HepG2 (cell line): ENCODE data around the gene ASB4. TPM values are rescaled to one million over a fixed set of nuclear protein-coding genes. Genes with fewer than 3 reads are reported as not detected.
A peak's percentile ranks its signal among the peaks of the same experiment; 100 is the strongest.

Experiments
- DMAP1 ChIP-seq: IDR thresholded peaks from 2 replicates; pipeline ENCODE4 v1.6.1; 2016
- EZH2 ChIP-seq: conservative IDR thresholded peaks from 2 replicates; pipeline ENCODE4 v1.6.1; 2012; ENCODE audit warnings: mild to moderate bottlenecking, low read depth, low read length, moderate library complexity
- HDAC1 ChIP-seq: sonication (generic); formaldehyde crosslinking; IDR thresholded peaks from 2 replicates; pipeline ENCODE4 v1.5.1; 2020; ENCODE audit warnings: mild to moderate bottlenecking, missing genetic modification reagents
- KDM4B ChIP-seq: sonication (generic); formaldehyde crosslinking; IDR thresholded peaks from 2 replicates; pipeline ENCODE4 v1.4.0; 2020; ENCODE audit warnings: missing genetic modification reagents
- NFYC ChIP-seq: IDR thresholded peaks from 2 replicates; pipeline ENCODE4 v1.6.1; 2016; ENCODE audit warnings: missing genetic modification reagents, missing compliant biosample characterization
- NKX3-1 ChIP-seq: sonication (generic); formaldehyde crosslinking; IDR thresholded peaks from 2 replicates; pipeline ENCODE4 v1.5.0; 2020; ENCODE audit warnings: missing genetic modification reagents
- RAD21 ChIP-seq: fragments of 450-650 bp; formaldehyde crosslinking; IDR thresholded peaks from 2 replicates; pipeline ENCODE4 v1.5.0; 2020; ENCODE audit warnings: mild to moderate bottlenecking
- RARA ChIP-seq: IDR thresholded peaks from 2 replicates; pipeline ENCODE4 v1.6.1; 2016; ENCODE audit warnings: missing genetic modification reagents, missing compliant biosample characterization
- SIN3A ChIP-seq: IDR thresholded peaks from 2 replicates; pipeline ENCODE4 v1.6.1; 2011; ENCODE audit warnings: low read depth, mild to moderate bottlenecking, control low read depth, low read length, borderline replicate concordance
- SP5 ChIP-seq: IDR thresholded peaks from 2 replicates; pipeline ENCODE4 v1.6.1; 2016; ENCODE audit warnings: low read depth, borderline replicate concordance
- SPEN ChIP-seq: sonication (generic); formaldehyde crosslinking; IDR thresholded peaks from 2 replicates; pipeline ENCODE4 v1.5.1; 2020; ENCODE audit warnings: low read depth, mild to moderate bottlenecking, missing genetic modification reagents
- XBP1 ChIP-seq: sonication (generic); formaldehyde crosslinking; IDR thresholded peaks from 2 replicates; pipeline ENCODE4 v1.5.0; 2020; ENCODE audit warnings: missing genetic modification reagents
- YY1 ChIP-seq: IDR thresholded peaks from 2 replicates; pipeline ENCODE4 v1.6.1; 2011; ENCODE audit warnings: low read length, low read depth, moderate library complexity, mild to moderate bottlenecking; ENCODE audit not compliant: insufficient read depth, insufficient replicate concordance
- ZNF337 ChIP-seq: sonication (generic); formaldehyde crosslinking; IDR thresholded peaks from 2 replicates; pipeline ENCODE4 v1.5.1; 2020; ENCODE audit warnings: missing genetic modification reagents, low read depth, mild to moderate bottlenecking, borderline replicate concordance
- ZNF747 ChIP-seq: sonication (generic); formaldehyde crosslinking; IDR thresholded peaks from 2 replicates; pipeline ENCODE4 v1.8.1; 2023; ENCODE audit warnings: missing genetic modification reagents, mild to moderate bottlenecking, borderline replicate concordance
- polyA plus RNA-seq, 8 experiments: library from polyadenylated mRNA; depleted of rRNA in 3 of 8; stranded (reverse) in 7 of 8; unstranded in 1 of 8; fragments of >200 nt; fragmentation: Illumina TruSeq in 4 of 8; extraction: Trizol in 4 of 8; gene quantifications; 2 replicates each; pipeline versions ENCODE4 v1.2.1 to v1.2.3, GENCODE V29; 2011 to 2016; ENCODE audit warnings: low read depth in 4 of 8, missing spikeins in 1 of 8, mixed read lengths in 1 of 8; ENCODE audit not compliant: insufficient read depth in 1 of 8
- total RNA-seq, 5 experiments: library from RNA; depleted of rRNA; stranded (reverse); fragments of >200 nt; fragmentation: Illumina TruSeq; extraction: Trizol; gene quantifications; 2 replicates each; pipeline ENCODE4 v1.2.3, GENCODE V29; 2016; ENCODE audit warnings: low read depth in 1 of 5
- TF ChIP-seq, protein P1 (sequence below): sonication (generic); formaldehyde crosslinking; IDR thresholded peaks from 2 replicates; pipeline ENCODE4 v1.4.0; 2020; ENCODE audit warnings: missing genetic modification reagents, borderline replicate concordance
- TF ChIP-seq, protein P2 (sequence below): sonication (generic); formaldehyde crosslinking; IDR thresholded peaks from 2 replicates; pipeline ENCODE4 v1.4.0; 2020; ENCODE audit warnings: mild to moderate bottlenecking, missing genetic modification reagents, borderline replicate concordance
- TF ChIP-seq, protein P3 (sequence below), 2 experiments: fragments of 450-650 bp in 1 of 2; sonication (generic) in 1 of 2; formaldehyde crosslinking; IDR thresholded peaks; 2 replicates each; pipeline versions ENCODE4 v1.5.0 to v1.8.0; 2020 to 2022; ENCODE audit warnings: mild to moderate bottlenecking in 1 of 2, missing genetic modification reagents in 1 of 2
- TF ChIP-seq, protein P4 (sequence below): sonication (generic); formaldehyde crosslinking; IDR thresholded peaks from 2 replicates; pipeline ENCODE4 v1.8.0; 2022; ENCODE audit warnings: missing genetic modification reagents, mild to moderate bottlenecking, borderline replicate concordance

Gene ASB4
- total and polyA plus RNA-seq, 2 of the 13 experiments (the other 11 are each of a cell fraction or from before 2014, with no cell fraction given), result 1.1 to 4.0 TPM

DNA sequence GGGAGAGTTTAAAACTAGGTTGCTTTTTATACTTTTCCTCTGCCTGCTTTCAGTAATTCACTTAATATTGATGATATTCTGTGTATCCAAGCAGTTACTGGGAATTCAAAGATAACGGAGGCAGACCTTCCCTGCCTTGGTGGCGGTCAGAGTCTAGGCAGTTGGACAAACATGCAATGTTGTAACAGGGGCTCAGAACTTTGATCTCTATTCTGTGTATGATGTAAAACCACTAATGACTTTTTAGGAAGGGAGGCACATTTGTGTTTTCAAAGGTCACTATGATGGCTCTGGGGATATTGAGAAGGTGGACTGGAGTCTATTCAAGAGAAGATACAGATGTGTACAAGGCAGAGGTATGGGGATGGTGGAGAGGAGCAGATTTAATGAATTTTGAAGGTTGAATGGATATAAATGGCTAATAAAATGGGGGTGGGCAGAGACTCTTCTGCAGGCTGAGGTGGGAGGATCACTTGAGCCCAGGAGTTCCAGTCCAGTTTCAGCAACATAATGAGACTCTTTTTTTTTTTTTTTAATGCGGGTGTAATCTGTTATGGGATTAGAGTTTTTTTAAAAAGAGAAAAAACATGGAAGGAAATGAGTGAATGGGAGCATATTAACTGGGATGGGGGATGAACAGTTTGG is 45.2 kb upstream of the ASB4 start (continued):
- TF ChIP-seq, protein P1, sequence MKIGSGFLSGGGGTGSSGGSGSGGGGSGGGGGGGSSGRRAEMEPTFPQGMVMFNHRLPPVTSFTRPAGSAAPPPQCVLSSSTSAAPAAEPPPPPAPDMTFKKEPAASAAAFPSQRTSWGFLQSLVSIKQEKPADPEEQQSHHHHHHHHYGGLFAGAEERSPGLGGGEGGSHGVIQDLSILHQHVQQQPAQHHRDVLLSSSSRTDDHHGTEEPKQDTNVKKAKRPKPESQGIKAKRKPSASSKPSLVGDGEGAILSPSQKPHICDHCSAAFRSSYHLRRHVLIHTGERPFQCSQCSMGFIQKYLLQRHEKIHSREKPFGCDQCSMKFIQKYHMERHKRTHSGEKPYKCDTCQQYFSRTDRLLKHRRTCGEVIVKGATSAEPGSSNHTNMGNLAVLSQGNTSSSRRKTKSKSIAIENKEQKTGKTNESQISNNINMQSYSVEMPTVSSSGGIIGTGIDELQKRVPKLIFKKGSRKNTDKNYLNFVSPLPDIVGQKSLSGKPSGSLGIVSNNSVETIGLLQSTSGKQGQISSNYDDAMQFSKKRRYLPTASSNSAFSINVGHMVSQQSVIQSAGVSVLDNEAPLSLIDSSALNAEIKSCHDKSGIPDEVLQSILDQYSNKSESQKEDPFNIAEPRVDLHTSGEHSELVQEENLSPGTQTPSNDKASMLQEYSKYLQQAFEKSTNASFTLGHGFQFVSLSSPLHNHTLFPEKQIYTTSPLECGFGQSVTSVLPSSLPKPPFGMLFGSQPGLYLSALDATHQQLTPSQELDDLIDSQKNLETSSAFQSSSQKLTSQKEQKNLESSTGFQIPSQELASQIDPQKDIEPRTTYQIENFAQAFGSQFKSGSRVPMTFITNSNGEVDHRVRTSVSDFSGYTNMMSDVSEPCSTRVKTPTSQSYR (CRISPR knock-in tag), result 0 out of 2 replicates have a peak, but pooled peaks have one; percentile 63
- TF ChIP-seq YY1 (peak; percentile 27), SPEN (CRISPR knock-in tag) (0 out of 2 replicates have a peak, but pooled peaks have one; percentile 3), EZH2 (no peak), SIN3A (no peak), SP5 (CRISPR knock-in tag) (peak; percentile 60), XBP1 (CRISPR knock-in tag) (no peak), KDM4B (CRISPR knock-in tag) (peak; percentile 64; the same call in 1 of the 2 replicates), ZNF337 (CRISPR knock-in tag) (peak; percentile 31; the same call in 1 of the 2 replicates), ZNF747 (CRISPR knock-in tag) (no peak), RAD21 (CRISPR knock-in tag) (no peak), DMAP1 (CRISPR knock-in tag) (peak; percentile 53; the same call in 1 of the 2 replicates), RARA (peak; percentile 97), NKX3-1 (CRISPR knock-in tag) (peak; percentile 35; the same call in 1 of the 2 replicates), HDAC1 (peak; percentile 74), NFYC (CRISPR knock-in tag) (no peak)
- TF ChIP-seq, protein P2, sequence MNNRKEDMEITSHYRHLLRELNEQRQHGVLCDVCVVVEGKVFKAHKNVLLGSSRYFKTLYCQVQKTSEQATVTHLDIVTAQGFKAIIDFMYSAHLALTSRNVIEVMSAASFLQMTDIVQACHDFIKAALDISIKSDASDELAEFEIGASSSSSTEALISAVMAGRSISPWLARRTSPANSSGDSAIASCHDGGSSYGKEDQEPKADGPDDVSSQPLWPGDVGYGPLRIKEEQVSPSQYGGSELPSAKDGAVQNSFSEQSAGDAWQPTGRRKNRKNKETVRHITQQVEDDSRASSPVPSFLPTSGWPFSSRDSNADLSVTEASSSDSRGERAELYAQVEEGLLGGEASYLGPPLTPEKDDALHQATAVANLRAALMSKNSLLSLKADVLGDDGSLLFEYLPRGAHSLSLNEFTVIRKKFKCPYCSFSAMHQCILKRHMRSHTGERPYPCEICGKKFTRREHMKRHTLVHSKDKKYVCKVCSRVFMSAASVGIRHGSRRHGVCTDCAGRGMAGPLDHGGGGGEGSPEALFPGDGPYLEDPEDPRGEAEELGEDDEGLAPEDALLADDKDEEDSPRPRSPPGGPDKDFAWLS (CRISPR knock-in tag), result no peak
- TF ChIP-seq, protein P3, sequence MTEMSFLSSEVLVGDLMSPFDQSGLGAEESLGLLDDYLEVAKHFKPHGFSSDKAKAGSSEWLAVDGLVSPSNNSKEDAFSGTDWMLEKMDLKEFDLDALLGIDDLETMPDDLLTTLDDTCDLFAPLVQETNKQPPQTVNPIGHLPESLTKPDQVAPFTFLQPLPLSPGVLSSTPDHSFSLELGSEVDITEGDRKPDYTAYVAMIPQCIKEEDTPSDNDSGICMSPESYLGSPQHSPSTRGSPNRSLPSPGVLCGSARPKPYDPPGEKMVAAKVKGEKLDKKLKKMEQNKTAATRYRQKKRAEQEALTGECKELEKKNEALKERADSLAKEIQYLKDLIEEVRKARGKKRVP (CRISPR knock-in tag; IDR thresholded peaks at IDR 0.05), result peak in 1 of 2 experiments; percentile 96; a peak in 2 of 4 replicates
- TF ChIP-seq, protein P4, sequence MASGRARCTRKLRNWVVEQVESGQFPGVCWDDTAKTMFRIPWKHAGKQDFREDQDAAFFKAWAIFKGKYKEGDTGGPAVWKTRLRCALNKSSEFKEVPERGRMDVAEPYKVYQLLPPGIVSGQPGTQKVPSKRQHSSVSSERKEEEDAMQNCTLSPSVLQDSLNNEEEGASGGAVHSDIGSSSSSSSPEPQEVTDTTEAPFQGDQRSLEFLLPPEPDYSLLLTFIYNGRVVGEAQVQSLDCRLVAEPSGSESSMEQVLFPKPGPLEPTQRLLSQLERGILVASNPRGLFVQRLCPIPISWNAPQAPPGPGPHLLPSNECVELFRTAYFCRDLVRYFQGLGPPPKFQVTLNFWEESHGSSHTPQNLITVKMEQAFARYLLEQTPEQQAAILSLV (CRISPR knock-in tag), result no peak
